GM19238 (cell line): ENCODE results near the gene HINT1.
"Not testable (repeated sequence)": the region's sequence is repeated elsewhere in the genome, so short reads cannot be mapped to it uniquely, and the experiment has no call there.

Source experiments
- DNase-seq: peaks from one replicate; pipeline ENCODE4 v3.0.0; 2011; ENCODE audit warnings: low spot score; ENCODE audit not compliant: insufficient read length

The HINT1 gene

GRCh38 chr5:131165119-131165727, at the start of gene HINT1:
HINT1 (minus strand) TSS chr5:131165256; CDS start chr5:131165205, 51 bp downstream.
- peak; percentile 93 for DNase-seq

DNA sequence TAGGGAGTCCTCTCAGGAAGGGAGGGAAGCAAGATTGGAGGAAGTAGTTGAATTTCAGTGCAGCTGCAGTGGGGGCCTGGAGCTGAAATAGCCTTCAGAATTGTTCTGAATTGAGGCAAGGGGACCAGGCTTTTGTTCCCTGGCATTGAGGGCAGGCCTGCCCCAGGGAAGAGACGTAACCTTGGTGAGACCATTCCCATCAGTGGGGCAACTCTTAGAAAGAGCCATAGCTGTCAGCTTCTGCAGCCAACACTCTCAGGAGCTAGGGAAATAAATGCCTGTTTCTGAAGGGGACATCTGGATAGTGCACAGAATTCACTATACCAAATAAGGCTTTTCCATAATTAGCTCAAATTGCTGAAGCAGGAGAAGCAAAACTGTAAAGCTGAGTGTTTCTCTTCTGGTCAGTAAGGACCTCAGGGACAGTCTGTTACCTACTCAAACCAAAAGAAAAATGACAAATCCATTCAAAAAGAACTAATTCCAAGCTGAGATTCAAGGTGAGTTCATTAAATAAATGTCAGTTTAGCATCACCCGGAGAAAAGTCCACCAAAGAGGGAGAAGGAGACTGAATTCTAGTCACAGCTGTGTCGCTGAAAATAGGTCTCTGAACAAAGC, 49.7 kb upstream of the HINT1 start:
- DNase-seq = no peak

DNA sequence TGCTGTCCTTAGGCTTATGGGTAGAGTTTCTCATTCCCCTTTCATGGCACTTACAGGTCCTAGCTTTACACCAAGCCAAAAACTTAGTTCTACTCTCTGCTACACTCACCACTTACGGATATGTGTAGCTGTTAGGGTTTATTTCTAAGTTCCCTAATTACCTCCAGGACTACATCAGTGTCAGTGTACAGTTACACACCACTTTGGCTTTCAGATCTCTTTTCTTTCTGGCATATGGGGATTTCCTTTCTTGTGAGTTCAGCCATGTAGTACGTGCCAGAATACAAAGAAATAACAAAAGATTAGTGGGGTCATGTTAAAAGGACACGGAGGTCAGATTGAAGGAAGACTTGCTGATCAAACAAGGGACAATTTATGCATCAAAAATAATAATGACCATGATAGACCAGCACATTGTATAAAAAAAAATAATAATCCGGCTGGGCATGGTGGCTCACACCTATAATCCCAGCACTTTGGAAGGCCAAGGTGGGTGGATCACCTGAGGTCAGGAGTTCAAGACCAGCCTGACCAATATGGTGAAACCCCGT, 47.5 kb upstream of the HINT1 start:
- no peak for DNase-seq

GRCh38 chr5:131211669-131212068, 46.6 kb upstream of the HINT1 start:
- no peak for DNase-seq

GRCh38 chr5:131210151-131210510, 45.1 kb upstream of the HINT1 start:
- DNase-seq = no peak

DNA sequence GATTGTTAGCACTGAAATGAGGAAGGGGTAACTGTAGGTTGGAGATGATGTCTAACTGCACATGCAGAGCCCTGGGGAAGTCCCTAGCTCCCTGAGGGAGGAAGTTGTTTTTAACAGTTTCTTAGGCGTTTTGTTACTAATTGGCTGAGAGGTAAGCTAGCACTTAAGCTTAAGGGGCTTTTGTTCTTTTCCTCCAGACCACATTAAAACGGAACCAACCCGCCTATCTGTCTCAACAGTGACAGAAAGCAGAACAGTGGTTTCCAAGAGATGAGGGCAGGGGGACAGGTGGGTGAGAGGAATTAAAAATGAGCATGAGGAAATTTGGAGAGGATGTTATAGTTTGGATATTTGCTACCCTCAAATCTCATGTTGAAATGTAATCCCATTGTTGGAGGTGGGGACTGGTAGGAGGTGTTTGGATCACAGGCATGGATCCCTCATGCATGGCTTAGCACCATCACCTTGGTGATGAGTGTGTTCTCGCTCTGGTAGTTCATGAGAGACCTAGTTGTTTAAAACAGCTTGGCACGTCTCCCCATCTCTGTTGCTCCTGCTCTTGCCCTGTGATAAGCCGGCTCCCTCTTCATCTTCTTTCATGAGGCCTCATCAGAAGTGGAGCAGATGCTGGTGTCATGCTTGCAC, 44.6 kb upstream of the HINT1 start:
- peak; percentile 35 for DNase-seq

DNA sequence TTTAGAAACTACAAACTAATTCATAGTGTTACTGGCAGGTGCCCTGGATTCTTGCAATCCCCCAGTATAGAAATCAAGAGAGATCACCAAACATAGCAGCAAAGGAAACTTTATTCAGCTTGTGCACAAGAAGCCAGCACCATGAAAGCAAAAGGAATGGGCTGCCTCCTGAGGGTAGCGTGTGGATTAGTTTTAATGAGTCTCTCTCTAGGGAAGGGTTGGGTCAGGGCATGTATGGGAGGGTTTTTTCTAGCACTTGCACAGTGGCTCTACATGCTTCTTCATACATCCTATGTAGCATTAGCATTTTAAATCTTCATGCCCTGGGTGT, 44.1 kb upstream of the HINT1 start:
- DNase-seq = no peak

DNA sequence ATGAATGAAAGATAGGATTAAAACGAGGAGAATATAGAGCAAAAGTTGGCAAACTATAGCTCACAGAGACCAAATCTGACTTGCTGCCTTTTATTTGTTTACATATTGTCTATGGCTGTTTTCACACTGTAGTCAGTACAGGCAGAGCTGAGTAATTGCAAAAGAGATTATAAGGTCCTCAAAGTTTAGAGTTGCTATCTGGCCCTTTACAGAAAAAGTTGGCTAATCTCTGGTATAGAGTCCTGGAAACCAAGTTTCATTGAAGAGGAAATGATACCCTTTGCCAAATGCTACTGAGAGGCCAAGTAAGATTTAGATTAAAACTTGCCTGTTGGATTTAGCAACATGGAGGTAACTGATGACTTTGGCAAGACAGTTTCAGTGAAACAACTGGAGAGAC, 41.7 kb upstream of the HINT1 start:
- no peak for DNase-seq

DNA sequence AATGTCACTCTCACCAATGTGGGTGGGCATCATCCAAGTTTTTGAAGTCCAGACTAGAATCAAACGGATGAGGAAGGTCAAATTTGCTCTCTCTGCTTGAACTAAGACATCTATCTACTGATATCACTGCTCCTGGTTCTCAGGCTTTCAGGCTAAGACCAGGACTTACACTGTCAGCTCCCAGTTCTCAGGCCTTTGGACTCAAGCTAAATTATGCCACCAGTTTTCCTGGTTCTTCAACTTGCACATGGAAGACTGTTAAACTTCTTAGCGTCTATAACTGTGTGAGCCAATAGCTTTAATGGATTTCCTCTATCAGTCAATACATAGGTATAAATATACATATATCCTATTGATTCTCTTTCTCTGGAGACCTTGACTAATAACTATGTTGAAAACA, 41.0 kb upstream of the HINT1 start:
- no peak for DNase-seq

- no peak for DNase-seq
Observed at GRCh38 chr5:131204964-131205363, 39.9 kb upstream of the HINT1 start.

GRCh38 chr5:131200560-131200959, 35.5 kb upstream of the HINT1 start:
- no peak for DNase-seq

DNA sequence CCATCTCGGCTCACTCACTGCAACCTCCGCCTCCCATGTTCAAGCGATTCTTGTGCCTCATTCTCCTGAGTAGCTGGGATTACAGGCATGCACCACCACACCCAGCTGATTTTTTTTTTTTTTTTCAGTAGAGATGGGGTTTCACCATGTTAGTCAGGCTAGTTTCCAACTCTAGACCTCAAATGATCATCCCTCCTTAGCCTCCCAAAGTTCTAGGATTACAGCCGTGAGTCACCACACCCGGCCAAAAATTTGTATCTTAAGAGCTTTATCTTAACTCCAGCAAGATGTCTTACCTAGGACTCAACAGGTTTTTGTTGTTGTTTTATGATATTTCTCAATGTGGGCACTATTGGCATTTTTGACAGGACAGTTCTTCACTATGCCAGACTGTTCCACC, 33.6 kb upstream of the HINT1 start:
- no peak for DNase-seq

GRCh38 chr5:131196331-131196730, 31.3 kb upstream of the HINT1 start:
- DNase-seq = no peak

- no peak for DNase-seq
Observed at GRCh38 chr5:131195696-131196095, 30.6 kb upstream of the HINT1 start.

GRCh38 chr5:131194725-131195124, 29.7 kb upstream of the HINT1 start:
- no peak for DNase-seq

DNA sequence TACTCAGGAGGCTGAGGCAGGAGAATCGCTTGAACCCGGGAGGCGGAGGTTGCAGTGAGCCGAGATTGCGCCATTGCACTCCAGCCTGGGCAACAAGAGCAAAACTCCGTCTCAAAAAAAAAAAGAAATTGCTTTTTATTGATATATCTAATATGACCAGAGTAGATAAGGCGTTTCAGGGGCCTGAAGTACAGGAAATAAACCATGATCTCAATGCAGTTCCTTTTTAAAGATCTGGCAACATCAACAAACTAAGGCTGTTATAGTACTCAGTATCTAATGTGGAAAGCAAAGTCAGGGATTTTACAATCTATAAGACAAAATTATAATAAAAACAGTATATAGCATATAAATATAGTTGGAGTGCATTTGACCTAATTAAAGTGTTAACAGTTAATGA, 28.8 kb upstream of the HINT1 start:
- not testable (repeated sequence) for DNase-seq

- no peak for DNase-seq
Observed at GRCh38 chr5:131193106-131193505, 28.1 kb upstream of the HINT1 start.

GRCh38 chr5:131186561-131187256, 21.7 kb upstream of the HINT1 start:
- no peak for DNase-seq

DNA sequence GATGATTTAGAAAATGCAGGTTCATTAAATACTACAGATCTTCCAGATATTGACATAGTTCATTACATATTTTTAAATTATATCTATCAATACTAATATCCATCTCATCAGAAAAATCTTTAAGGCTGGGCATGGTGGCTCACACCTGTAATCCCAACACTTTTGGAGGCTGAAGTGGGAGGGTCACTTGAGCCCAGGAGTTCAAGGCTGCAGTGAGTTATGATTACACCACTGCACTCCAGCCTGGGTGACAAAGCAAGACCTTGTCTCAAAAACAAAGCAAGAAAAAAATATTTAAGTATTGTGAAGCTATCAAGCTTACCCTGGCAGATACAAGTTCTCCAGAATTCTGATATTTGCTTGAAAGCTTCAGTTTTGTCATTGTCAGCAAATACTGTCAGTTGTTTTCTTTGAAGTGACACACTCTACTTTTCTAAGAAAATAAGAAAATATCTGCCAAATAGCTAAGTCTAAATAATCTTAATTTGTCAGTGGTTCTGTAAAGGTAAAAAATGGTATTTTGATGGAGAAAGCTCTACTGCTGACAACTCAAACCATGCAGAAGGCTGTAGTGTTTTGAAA, 20.6 kb upstream of the HINT1 start:
- DNase-seq = no peak

- no peak for DNase-seq
Observed at GRCh38 chr5:131182839-131183238, 17.8 kb upstream of the HINT1 start.

DNA sequence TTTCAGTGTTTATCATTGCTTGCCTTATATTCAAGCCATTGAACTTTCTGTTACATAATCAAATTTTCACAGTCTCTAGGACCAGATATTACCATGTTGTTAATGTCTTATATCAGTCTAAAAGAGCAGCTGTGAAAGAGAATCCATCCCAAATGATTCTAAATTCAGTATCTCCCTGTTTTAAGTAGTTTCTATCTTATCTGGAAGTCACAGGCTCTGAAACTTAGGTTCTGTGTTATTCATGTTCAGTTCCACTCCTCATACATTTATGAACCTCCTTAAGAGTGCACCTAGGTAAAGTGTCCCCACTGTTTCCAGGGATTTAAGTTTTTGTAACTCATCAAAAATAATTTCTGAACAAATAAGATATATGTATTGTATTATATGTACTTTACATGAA, 15.4 kb upstream of the HINT1 start:
- no peak for DNase-seq

DNA sequence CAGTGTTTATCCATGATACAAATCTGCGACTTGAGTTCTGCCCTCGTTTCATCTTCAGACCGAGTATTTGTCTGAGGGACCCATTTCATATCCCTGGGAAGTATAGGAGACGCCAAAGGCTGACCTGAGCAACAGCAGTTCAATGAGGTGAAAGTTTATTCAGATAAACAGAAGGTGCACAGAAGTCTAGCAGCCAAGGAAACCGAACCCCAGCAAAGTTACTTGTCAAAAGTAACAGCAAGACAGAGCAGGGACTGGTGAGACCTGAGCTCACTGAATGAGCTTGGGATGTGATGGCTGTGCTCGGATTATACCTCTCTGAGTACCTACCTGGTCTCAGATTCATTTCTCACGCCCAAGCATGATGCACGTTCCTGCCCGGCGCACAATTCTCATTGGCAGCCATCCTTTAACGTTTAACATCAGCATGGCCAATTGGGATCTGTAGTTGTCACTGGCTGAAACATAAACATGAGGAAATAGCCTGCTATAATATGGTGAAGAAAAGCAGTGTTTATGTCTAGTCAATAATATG, 6.3 kb upstream of the HINT1 start:
- DNase-seq = no peak
